Common myeloid progenitor, CD34-positive (primary cell): ENCODE measurements around the gene LSAMP.
"Not testable (repeated sequence)": the region's sequence is repeated elsewhere in the genome, so short reads cannot be mapped to it uniquely, and the experiment has no call there.

Experiments
- CTCF ChIA-PET: fragments of 350-600 bp; sonication (Branson Sonifier 250); formaldehyde crosslinking; loops from one replicate; lab custom pipeline; 2021; ENCODE audit warnings: antibody characterized with exemption; lab: Charles Lee
- POLR2A ChIA-PET: fragments of 350-600 bp; sonication (Branson Sonifier 250); formaldehyde crosslinking; loops from one replicate; lab custom pipeline; 2021; ENCODE audit warnings: antibody characterized with exemption; lab: Charles Lee
- DNase-seq, 3 donors: peaks; one replicate each; pipeline versions ENCODE4 v3.0.0 to v3.0.0-alpha.2; 2013
- H3K27ac ChIP-seq, 2 experiments: 1 replicate in 1 of 2; 2 replicates in 1 of 2; pipeline ENCODE4 v1.7.0; 2013; ENCODE audit warnings: inconsistent platforms in 2 of 2, low read length in 2 of 2, mild to moderate bottlenecking in 2 of 2, low read depth in 1 of 2, moderate library complexity in 1 of 2; ENCODE audit not compliant: severe bottlenecking in 2 of 2, insufficient read depth in 1 of 2, poor library complexity in 1 of 2
- H3K27me3 ChIP-seq, 5 experiments: replicated peaks in 2 of 5; 1 replicate in 3 of 5; 2 replicates in 2 of 5; pipeline versions ENCODE4 v1.6.1 to v1.7.0; 2013; ENCODE audit warnings: low read length in 4 of 5, mild to moderate bottlenecking in 2 of 5, moderate library complexity in 2 of 5, inconsistent platforms in 1 of 5; ENCODE audit not compliant: insufficient read depth in 5 of 5, control insufficient read depth in 4 of 5
- H3K36me3 ChIP-seq, 4 experiments: 1 replicate in 2 of 4; 2 replicates in 2 of 4; pipeline versions ENCODE4 v1.6.1 to v1.7.0; 2013; ENCODE audit warnings: low read length in 3 of 4, control low read depth in 1 of 4, mild to moderate bottlenecking in 1 of 4; ENCODE audit not compliant: control insufficient read depth in 4 of 4, insufficient read depth in 4 of 4
- H3K4me1 ChIP-seq, 4 experiments: 1 replicate in 3 of 4; 2 replicates in 1 of 4; pipeline versions ENCODE4 v1.6.1 to v1.7.1; 2013; ENCODE audit warnings: low read length in 3 of 4, mild to moderate bottlenecking in 3 of 4, control low read depth in 1 of 4, inconsistent platforms in 1 of 4, moderate library complexity in 1 of 4; ENCODE audit not compliant: control insufficient read depth in 4 of 4, insufficient read depth in 4 of 4; ENCODE audit errors: control extremely low read depth in 1 of 4
- H3K4me3 ChIP-seq, 7 experiments: 1 replicate in 4 of 7; 2 replicates in 3 of 7; pipeline versions ENCODE4 v1.5.1 to v1.7.0; 2013; ENCODE audit warnings: mild to moderate bottlenecking in 7 of 7, low read length in 6 of 7, moderate library complexity in 6 of 7, inconsistent platforms in 2 of 7, low read depth in 2 of 7, control low read depth in 1 of 7; ENCODE audit not compliant: insufficient read depth in 4 of 7, control insufficient read depth in 1 of 7; ENCODE audit errors: extremely low read depth in 1 of 7
- H3K9me3 ChIP-seq, 5 experiments: 1 replicate in 4 of 5; 2 replicates in 1 of 5; pipeline versions ENCODE4 v1.6.1 to v1.7.1; 2013; ENCODE audit warnings: low read length in 4 of 5, mild to moderate bottlenecking in 2 of 5, inconsistent platforms in 1 of 5, low read depth in 1 of 5, moderate library complexity in 1 of 5; ENCODE audit not compliant: control insufficient read depth in 4 of 5, insufficient read depth in 2 of 5; ENCODE audit errors: control extremely low read depth in 1 of 5
- WGBS: methylation state at CpG from one replicate; pipeline ENCODE4 v1.1.5; 2013; ENCODE audit not compliant: insufficient coverage; 5-methylcytosine and 5-hydroxymethylcytosine counted together

LSAMP gene

GRCh38 chr3:116226266-116226665, 219.0 kb downstream of the LSAMP start:
- H3K4me1 ChIP-seq: no peaks in the 10 kb centered on the region
- CTCF ChIA-PET: interaction anchor here (0.7 kb wide), 1 partner anchor 209 kb away, joined by 3 read pairs; no protein-coding TSS in a partner anchor
- H3K27me3 ChIP-seq: no peaks in the 10 kb centered on the region
- no peaks in the 10 kb centered on the region for H3K9me3 ChIP-seq
- no peak overlapping the region for H3K27ac ChIP-seq
- no peak for DNase-seq
- 60% methylated on average over 1 of the region's 1 CpG for WGBS
- no peaks in the 10 kb centered on the region for H3K36me3 ChIP-seq
- POLR2A ChIA-PET: no interaction called here
- no peak overlapping the region for H3K4me3 ChIP-seq

GRCh38 chr3:116216761-116217160, 228.5 kb downstream of the LSAMP start:
- Histone ChIP-seq H3K9me3 (no peaks in the 10 kb centered on the region), H3K4me3 (no peak overlapping the region), H3K27ac (no peak overlapping the region), H3K27me3 (no peaks in the 10 kb centered on the region), H3K36me3 (no peaks in the 10 kb centered on the region), H3K4me1 (no peaks in the 10 kb centered on the region)
- WGBS: 80% methylated on average over 4 of the region's 4 CpGs
- POLR2A ChIA-PET: no interaction called here
- CTCF ChIA-PET: no interaction called here
- no peak for DNase-seq

- CTCF ChIA-PET: no interaction called here
- POLR2A ChIA-PET: no interaction called here
- Histone ChIP-seq H3K36me3 (no peaks in the 10 kb centered on the region), H3K4me1 (no peaks in the 10 kb centered on the region), H3K9me3 (no peaks in the 10 kb centered on the region), H3K4me3 (no peak overlapping the region), H3K27ac (no peak overlapping the region), H3K27me3 (no peaks in the 10 kb centered on the region)
- DNase-seq: no peak
- WGBS: 71% methylated on average over 1 of the region's 2 CpGs
Measured at GRCh38 chr3:116211901-116212300, 233.4 kb downstream of the LSAMP start.

GRCh38 chr3:116208830-116209229, 236.5 kb downstream of the LSAMP start:
- H3K36me3 ChIP-seq, CTCF ChIA-PET, H3K9me3 ChIP-seq, DNase-seq, H3K4me1 ChIP-seq, H3K4me3 ChIP-seq, H3K27me3 ChIP-seq, H3K27ac ChIP-seq, POLR2A ChIA-PET: not testable (repeated sequence)
- WGBS: 98% methylated on average over 10 of the region's 15 CpGs

GRCh38 chr3:116200956-116201690, 244.2 kb downstream of the LSAMP start:
- no peaks in the 10 kb centered on the region for H3K9me3 ChIP-seq
- 40% methylated on average over 4 of the region's 5 CpGs for WGBS
- no peak for DNase-seq
- H3K27ac ChIP-seq: no peak overlapping the region
- H3K27me3 ChIP-seq: no peaks in the 10 kb centered on the region
- no peak overlapping the region for H3K4me3 ChIP-seq
- no peaks in the 10 kb centered on the region for H3K36me3 ChIP-seq
- no peaks in the 10 kb centered on the region for H3K4me1 ChIP-seq
- POLR2A ChIA-PET: no interaction called here
- CTCF ChIA-PET: no interaction called here

- CTCF ChIA-PET: no interaction called here
- no CpG with 5 or more reads among the region's 2 CpGs for WGBS
- POLR2A ChIA-PET: no interaction called here
Measured at GRCh38 chr3:116199063-116199462, 246.2 kb downstream of the LSAMP start.

GRCh38 chr3:116198087-116198486, 247.2 kb downstream of the LSAMP start:
- no peaks in the 10 kb centered on the region for H3K27me3 ChIP-seq
- no peaks in the 10 kb centered on the region for H3K9me3 ChIP-seq
- H3K36me3 ChIP-seq: no peaks in the 10 kb centered on the region
- WGBS: 58% methylated on average over 2 of the region's 2 CpGs
- no peak for DNase-seq
- no peak overlapping the region for H3K4me3 ChIP-seq
- POLR2A ChIA-PET: no interaction called here
- CTCF ChIA-PET: no interaction called here
- H3K4me1 ChIP-seq: no peaks in the 10 kb centered on the region
- H3K27ac ChIP-seq: no peak overlapping the region

More at GRCh38 chr3:116199063-116199462, 246.2 kb downstream of the LSAMP start:
- Histone ChIP-seq H3K36me3 (no peaks in the 10 kb centered on the region), H3K9me3 (no peaks in the 10 kb centered on the region), H3K4me3 (no peak overlapping the region), H3K4me1 (no peaks in the 10 kb centered on the region), H3K27me3 (no peaks in the 10 kb centered on the region), H3K27ac (no peak overlapping the region)
- no peak for DNase-seq
